Loucy (cell line): Measurements from ENCODE around the gene TTI1.

Experiments
- EZH2phosphoT487 ChIP-seq: fragments of 200-600 bp; IDR thresholded peaks from 2 replicates; pipeline ENCODE4 v1.6.1; 2018; ENCODE audit warnings: antibody characterized with exemption, mild to moderate bottlenecking, moderate library complexity, borderline replicate concordance
- TF ChIP-seq, protein P1 (sequence below): fragments of 200-600 bp; sonication (generic); conservative IDR thresholded peaks from 2 replicates; pipeline ENCODE4 v1.5.1; 2014; ENCODE audit warnings: mild to moderate bottlenecking, antibody characterized with exemption, low read length

DNA sequence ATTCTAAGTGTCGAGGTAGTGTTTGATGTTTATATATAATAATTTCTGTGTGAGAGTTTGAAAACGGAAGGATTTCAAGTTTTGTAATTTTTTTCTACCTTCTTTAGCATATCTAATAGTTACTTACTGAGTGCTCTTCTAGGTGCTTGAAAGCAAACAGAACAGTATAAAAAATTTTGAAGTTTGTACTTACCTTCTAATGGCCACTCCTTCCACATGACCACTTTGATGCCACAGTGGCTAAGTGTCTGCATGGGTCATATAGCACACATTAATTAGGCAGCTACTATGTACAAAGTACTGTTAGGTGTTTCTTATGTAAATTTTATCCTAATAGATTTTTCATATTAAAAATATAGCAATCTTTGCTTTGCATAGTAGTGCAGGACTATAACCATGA, 21.4 kb upstream of the TTI1 start:
- TF ChIP-seq, protein P1, sequence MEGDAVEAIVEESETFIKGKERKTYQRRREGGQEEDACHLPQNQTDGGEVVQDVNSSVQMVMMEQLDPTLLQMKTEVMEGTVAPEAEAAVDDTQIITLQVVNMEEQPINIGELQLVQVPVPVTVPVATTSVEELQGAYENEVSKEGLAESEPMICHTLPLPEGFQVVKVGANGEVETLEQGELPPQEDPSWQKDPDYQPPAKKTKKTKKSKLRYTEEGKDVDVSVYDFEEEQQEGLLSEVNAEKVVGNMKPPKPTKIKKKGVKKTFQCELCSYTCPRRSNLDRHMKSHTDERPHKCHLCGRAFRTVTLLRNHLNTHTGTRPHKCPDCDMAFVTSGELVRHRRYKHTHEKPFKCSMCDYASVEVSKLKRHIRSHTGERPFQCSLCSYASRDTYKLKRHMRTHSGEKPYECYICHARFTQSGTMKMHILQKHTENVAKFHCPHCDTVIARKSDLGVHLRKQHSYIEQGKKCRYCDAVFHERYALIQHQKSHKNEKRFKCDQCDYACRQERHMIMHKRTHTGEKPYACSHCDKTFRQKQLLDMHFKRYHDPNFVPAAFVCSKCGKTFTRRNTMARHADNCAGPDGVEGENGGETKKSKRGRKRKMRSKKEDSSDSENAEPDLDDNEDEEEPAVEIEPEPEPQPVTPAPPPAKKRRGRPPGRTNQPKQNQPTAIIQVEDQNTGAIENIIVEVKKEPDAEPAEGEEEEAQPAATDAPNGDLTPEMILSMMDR, result no peak
- no peak for TF ChIP-seq EZH2phosphoT487
